ELF-1 (cell line): ENCODE results near the gene KIF22.
"Not testable (repeated sequence)": the region's sequence is repeated elsewhere in the genome, so short reads cannot be mapped to it uniquely, and the experiment has no call there.

ENCODE experiments used
- DNase-seq: peaks from one replicate; pipeline ENCODE4 v3.0.0-alpha.2; 2016; ENCODE audit warnings: low read depth, low spot score

KIF22 gene

GRCh38 chr16:29766571-29766970 is 24.0 kb upstream of the KIF22 start:
- DNase-seq, result no peak

GRCh38 chr16:29767062-29767461 is 23.5 kb upstream of the KIF22 start:
- no peak for DNase-seq

GRCh38 chr16:29769507-29769906 is 21.0 kb upstream of the KIF22 start:
- DNase-seq, result no peak

GRCh38 chr16:29770250-29770929 is 20.2 kb upstream of the KIF22 start:
- DNase-seq, result no peak

- DNase-seq, result not testable (repeated sequence)
Observed at GRCh38 chr16:29772330-29772729, 18.2 kb upstream of the KIF22 start.

GRCh38 chr16:29774730-29775129 is 15.8 kb upstream of the KIF22 start:
- DNase-seq, result no peak

- peak; percentile 32 for DNase-seq
Observed at GRCh38 chr16:29775742-29776408, 14.7 kb upstream of the KIF22 start.

GRCh38 chr16:29777576-29778350 is 12.8 kb upstream of the KIF22 start, which contains the start of gene ZG16:
TSS of gene ZG16 (plus strand) at chr16:29778256. CDS start at chr16:29779267, 1,011 bp downstream.
- DNase-seq, result no peak

GRCh38 chr16:29779474-29779873 is 11.1 kb upstream of the KIF22 start:
- peak; percentile 93 for DNase-seq

- DNase-seq, result peak; percentile 72
Observed at GRCh38 chr16:29783094-29783953, 7.2 kb upstream of the KIF22 start.

GRCh38 chr16:29784157-29784556 is 6.4 kb upstream of the KIF22 start:
- no peak for DNase-seq

- DNase-seq, result peak; percentile 92
Observed at GRCh38 chr16:29784901-29785500, 5.5 kb upstream of the KIF22 start.

GRCh38 chr16:29787155-29787554 is 3.4 kb upstream of the KIF22 start:
- not testable (repeated sequence) for DNase-seq

- DNase-seq, result no peak
Observed at GRCh38 chr16:29789775-29790182, 772 bp upstream of the KIF22 start.

GRCh38 chr16:29790949-29791844 is 646 bp downstream of the KIF22 start:
- peak; percentile 41 for DNase-seq

- DNase-seq, result no peak
Observed at GRCh38 chr16:29791845-29792807, 1.6 kb downstream of the KIF22 start.

GRCh38 chr16:29793153-29793552 is 2.6 kb downstream of the KIF22 start:
- DNase-seq, result not testable (repeated sequence)

- no peak for DNase-seq
Observed at GRCh38 chr16:29794231-29794710, 3.7 kb downstream of the KIF22 start.
